ENCODE results near the gene RTKN. TPM values are rescaled to one million over a fixed set of nuclear protein-coding genes. Genes with fewer than 3 reads are reported as not detected.

Gene RTKN
- total and polyA plus RNA-seq, 2 of the 13 experiments (the other 11 are each of a cell fraction or from before 2014, with no cell fraction given) = 159 to 166 TPM

- TF ChIP-seq, protein P1, sequence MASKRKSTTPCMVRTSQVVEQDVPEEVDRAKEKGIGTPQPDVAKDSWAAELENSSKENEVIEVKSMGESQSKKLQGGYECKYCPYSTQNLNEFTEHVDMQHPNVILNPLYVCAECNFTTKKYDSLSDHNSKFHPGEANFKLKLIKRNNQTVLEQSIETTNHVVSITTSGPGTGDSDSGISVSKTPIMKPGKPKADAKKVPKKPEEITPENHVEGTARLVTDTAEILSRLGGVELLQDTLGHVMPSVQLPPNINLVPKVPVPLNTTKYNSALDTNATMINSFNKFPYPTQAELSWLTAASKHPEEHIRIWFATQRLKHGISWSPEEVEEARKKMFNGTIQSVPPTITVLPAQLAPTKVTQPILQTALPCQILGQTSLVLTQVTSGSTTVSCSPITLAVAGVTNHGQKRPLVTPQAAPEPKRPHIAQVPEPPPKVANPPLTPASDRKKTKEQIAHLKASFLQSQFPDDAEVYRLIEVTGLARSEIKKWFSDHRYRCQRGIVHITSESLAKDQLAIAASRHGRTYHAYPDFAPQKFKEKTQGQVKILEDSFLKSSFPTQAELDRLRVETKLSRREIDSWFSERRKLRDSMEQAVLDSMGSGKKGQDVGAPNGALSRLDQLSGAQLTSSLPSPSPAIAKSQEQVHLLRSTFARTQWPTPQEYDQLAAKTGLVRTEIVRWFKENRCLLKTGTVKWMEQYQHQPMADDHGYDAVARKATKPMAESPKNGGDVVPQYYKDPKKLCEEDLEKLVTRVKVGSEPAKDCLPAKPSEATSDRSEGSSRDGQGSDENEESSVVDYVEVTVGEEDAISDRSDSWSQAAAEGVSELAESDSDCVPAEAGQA (IDR thresholded peaks at IDR 0.05; ENCODE audit: low read depth) = no peak
- TF ChIP-seq, protein P1 (CRISPR knock-in tag; IDR thresholded peaks at IDR 0.05; ENCODE audit: borderline replicate concordance) = no peak
- no peak for TF ChIP-seq ZBTB39 (CRISPR knock-in tag; IDR thresholded peaks at IDR 0.05)
- TF ChIP-seq GFI1 (CRISPR knock-in tag; IDR thresholded peaks at IDR 0.05; ENCODE audit: borderline replicate concordance) = peak; percentile 44; the same call in 1 of the 2 replicates
- peak; percentile 85 for TF ChIP-seq PITX1 (CRISPR knock-in tag; IDR thresholded peaks at IDR 0.05)
- TF ChIP-seq HMGXB3 (CRISPR knock-in tag; IDR thresholded peaks at IDR 0.05; ENCODE audit: borderline replicate concordance) = 0 out of 2 replicates have a peak, but pooled peaks have one; percentile 47
- no peak for TF ChIP-seq ZNF816 (CRISPR knock-in tag; IDR thresholded peaks at IDR 0.05; ENCODE audit: borderline replicate concordance)
- peak; percentile 96 for TF ChIP-seq TCF7L2 (IDR thresholded peaks at IDR 0.05; ENCODE audit: low read depth, low read length)
- no peak for TF ChIP-seq RFX5 (IDR thresholded peaks at IDR 0.05; ENCODE audit: low read depth, low read length)
- no peak for TF ChIP-seq KDM4B (CRISPR knock-in tag; IDR thresholded peaks at IDR 0.05)
- TF ChIP-seq BCL6 (CRISPR knock-in tag; IDR thresholded peaks at IDR 0.05) = peak; percentile 88
- peak; percentile 84 for TF ChIP-seq THRA (CRISPR knock-in tag; IDR thresholded peaks at IDR 0.05; ENCODE audit: borderline replicate concordance)
Measured at GRCh38 chr2:74488643-74489481, 47.1 kb upstream of the RTKN start (continued).
